Measurements from ENCODE around the gene DNASE1L2. TPM values are rescaled to one million over a fixed set of nuclear protein-coding genes. Genes with fewer than 3 reads are reported as not detected.

DNASE1L2 gene
- total RNA-seq, 2 donors from 2014 or later: 0.35 to 1.3 TPM

DNA sequence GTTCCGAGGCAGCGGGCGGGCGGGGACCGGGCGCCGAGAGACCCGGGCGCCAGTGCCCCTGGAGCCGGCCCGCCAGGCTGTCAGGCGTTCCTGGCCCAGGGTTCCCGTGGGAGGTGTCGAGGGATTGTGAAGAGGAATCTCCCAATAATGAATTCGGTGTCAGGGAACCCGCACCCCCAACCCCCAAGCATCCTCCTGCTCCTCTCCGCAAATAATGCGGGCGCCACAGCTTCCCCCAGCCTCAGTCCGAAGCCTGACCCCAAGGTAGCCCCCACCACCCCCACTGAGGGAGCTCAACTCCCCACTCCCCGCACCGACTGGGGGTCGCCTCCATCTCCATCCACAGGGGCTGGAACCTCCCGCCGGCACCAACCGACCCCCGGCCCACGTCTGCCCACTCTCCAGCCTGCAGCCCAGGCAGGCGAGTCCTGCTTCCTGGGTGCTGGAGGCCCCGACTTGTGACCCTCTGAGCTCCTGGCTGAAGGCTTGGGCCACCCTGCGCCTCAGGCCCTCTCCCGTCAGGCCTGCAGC is 39.2 kb upstream of the DNASE1L2 start:
- peaks cover 7% of the 10 kb centered on the region for H3K4me1 ChIP-seq (ENCODE audit: control insufficient read depth, insufficient read depth, low read length)
- Mint-ChIP-seq H3K27me3 (ENCODE audit: insufficient read depth) (peaks cover 57% of the 10 kb centered on the region), H3K36me3 (ENCODE audit: low read depth) (no peaks in the 10 kb centered on the region), H3K27ac (no peak overlapping the region), H3K9me3 (no peaks in the 10 kb centered on the region), H3K4me3 (peak overlapping the region; percentile 52), H3K4me1 (no peaks in the 10 kb centered on the region)
- TF ChIP-seq, protein P1, sequence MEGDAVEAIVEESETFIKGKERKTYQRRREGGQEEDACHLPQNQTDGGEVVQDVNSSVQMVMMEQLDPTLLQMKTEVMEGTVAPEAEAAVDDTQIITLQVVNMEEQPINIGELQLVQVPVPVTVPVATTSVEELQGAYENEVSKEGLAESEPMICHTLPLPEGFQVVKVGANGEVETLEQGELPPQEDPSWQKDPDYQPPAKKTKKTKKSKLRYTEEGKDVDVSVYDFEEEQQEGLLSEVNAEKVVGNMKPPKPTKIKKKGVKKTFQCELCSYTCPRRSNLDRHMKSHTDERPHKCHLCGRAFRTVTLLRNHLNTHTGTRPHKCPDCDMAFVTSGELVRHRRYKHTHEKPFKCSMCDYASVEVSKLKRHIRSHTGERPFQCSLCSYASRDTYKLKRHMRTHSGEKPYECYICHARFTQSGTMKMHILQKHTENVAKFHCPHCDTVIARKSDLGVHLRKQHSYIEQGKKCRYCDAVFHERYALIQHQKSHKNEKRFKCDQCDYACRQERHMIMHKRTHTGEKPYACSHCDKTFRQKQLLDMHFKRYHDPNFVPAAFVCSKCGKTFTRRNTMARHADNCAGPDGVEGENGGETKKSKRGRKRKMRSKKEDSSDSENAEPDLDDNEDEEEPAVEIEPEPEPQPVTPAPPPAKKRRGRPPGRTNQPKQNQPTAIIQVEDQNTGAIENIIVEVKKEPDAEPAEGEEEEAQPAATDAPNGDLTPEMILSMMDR (conservative IDR thresholded peaks at IDR 0.05): no peak
- H3K4me3 ChIP-seq (ENCODE audit: low read length): no peak overlapping the region
- no peak overlapping the region for H3K27ac ChIP-seq (ENCODE audit: low read depth, low read length)
- H3K9ac ChIP-seq (ENCODE audit: extremely low read depth, low read length, poor library complexity, severe bottlenecking): no peak overlapping the region
- 40 to 47% methylated on average over 16 to 32 of the region's 32 CpGs for WGBS, 2 experiments (ENCODE audit: insufficient coverage in 1 of 2, insufficient read length in 1 of 2)
- H3K36me3 ChIP-seq (ENCODE audit: control insufficient read depth, insufficient read depth, low read length): no peaks in the 10 kb centered on the region
- H3K9me3 ChIP-seq (ENCODE audit: control insufficient read depth, low read length): no peaks in the 10 kb centered on the region
- DNase-seq: no peak
- H3K27me3 ChIP-seq (ENCODE audit: control insufficient read depth, insufficient read depth, low read length, poor library complexity, severe bottlenecking): peaks cover 48% of the 10 kb centered on the region

DNA sequence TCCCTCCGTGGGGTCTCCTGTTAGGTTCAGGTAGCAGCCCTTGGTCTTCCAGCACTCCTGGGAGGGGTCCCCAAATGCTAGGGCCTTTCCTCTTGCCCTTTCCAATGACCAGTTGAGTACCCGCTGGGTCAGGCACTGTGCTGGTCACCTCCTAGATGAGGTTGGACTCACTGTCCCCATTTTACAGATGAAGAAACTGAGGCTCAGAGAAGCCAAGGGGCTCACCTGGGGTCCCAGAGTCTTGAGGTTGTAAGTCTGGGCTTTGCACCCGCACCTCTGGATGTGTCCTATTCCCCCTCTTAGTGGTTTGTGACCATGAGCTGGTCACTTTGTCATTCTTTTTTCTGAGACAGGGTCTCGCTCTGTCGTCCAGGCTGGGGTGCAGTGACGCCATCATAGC is 38.5 kb upstream of the DNASE1L2 start:
- Mint-ChIP-seq H3K36me3 (ENCODE audit: low read depth) (no peaks in the 10 kb centered on the region), H3K27ac (no peak overlapping the region), H3K4me3 (peak overlapping the region; percentile 52), H3K27me3 (ENCODE audit: insufficient read depth) (peaks cover 63% of the 10 kb centered on the region), H3K9me3 (no peaks in the 10 kb centered on the region), H3K4me1 (no peaks in the 10 kb centered on the region)
- no peak for DNase-seq
- Histone ChIP-seq H3K9ac (ENCODE audit: extremely low read depth, low read length, poor library complexity, severe bottlenecking) (no peak overlapping the region), H3K27ac (ENCODE audit: low read depth, low read length) (no peak overlapping the region), H3K36me3 (ENCODE audit: control insufficient read depth, insufficient read depth, low read length) (no peaks in the 10 kb centered on the region), H3K9me3 (ENCODE audit: control insufficient read depth, low read length) (no peaks in the 10 kb centered on the region), H3K4me3 (ENCODE audit: low read length) (no peak overlapping the region), H3K27me3 (ENCODE audit: control insufficient read depth, insufficient read depth, low read length, poor library complexity, severe bottlenecking) (peaks cover 48% of the 10 kb centered on the region), H3K4me1 (ENCODE audit: control insufficient read depth, insufficient read depth, low read length) (peaks cover 7% of the 10 kb centered on the region)
- TF ChIP-seq, protein P1 (conservative IDR thresholded peaks at IDR 0.05): no peak
- WGBS, 2 experiments (ENCODE audit: insufficient coverage in 1 of 2, insufficient read length in 1 of 2): 78 to 85% methylated on average over 6 of the region's 6 CpGs

DNA sequence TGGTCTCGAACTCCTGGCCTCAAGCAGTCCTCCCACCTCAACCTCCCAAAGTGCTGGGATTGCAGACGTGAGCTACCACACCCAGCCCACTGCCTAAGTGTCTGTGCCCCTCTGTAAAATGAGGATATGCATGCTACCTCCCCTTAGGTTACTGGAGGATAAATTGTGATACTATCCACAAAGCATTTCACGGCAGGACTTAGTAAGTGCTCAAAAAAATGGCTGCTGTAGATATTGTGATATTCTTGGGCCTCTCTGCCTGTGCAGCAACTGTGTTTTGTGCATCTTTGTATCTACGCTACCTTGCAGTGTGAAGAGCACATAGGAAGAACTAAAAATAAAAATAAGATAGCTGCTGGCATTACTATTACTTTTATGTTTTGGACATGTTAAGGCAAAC is 38.0 kb upstream of the DNASE1L2 start:
- H3K9me3 Mint-ChIP-seq: peaks cover under 1% of the 10 kb centered on the region
- peak overlapping the region; percentile 52 for H3K4me3 Mint-ChIP-seq
- no peak overlapping the region for H3K4me3 ChIP-seq (ENCODE audit: low read length)
- TF ChIP-seq, protein P1 (conservative IDR thresholded peaks at IDR 0.05): no peak
- no peaks in the 10 kb centered on the region for H3K36me3 Mint-ChIP-seq (ENCODE audit: low read depth)
- no peaks in the 10 kb centered on the region for H3K36me3 ChIP-seq (ENCODE audit: control insufficient read depth, insufficient read depth, low read length)
- H3K4me1 ChIP-seq (ENCODE audit: control insufficient read depth, insufficient read depth, low read length): peaks cover 7% of the 10 kb centered on the region
- DNase-seq: no peak
- no peaks in the 10 kb centered on the region for H3K4me1 Mint-ChIP-seq
- no peak overlapping the region for H3K9ac ChIP-seq (ENCODE audit: extremely low read depth, low read length, poor library complexity, severe bottlenecking)
- H3K9me3 ChIP-seq (ENCODE audit: control insufficient read depth, low read length): no peaks in the 10 kb centered on the region
- H3K27me3 Mint-ChIP-seq (ENCODE audit: insufficient read depth): peaks cover 64% of the 10 kb centered on the region
- no peak overlapping the region for H3K27ac ChIP-seq (ENCODE audit: low read depth, low read length)
- WGBS, 2 experiments (ENCODE audit: insufficient coverage in 1 of 2, insufficient read length in 1 of 2): 79% methylated on average over 4 of the region's 4 CpGs; no CpG with 5 or more reads in 1 of the 2 experiments
- peaks cover 48% of the 10 kb centered on the region for H3K27me3 ChIP-seq (ENCODE audit: control insufficient read depth, insufficient read depth, low read length, poor library complexity, severe bottlenecking)
- H3K27ac Mint-ChIP-seq: no peak overlapping the region
